HG03039 (cell line): ENCODE results near the gene CACFD1.

Source experiments
- ATAC-seq: cut with Tn5 transposase; IDR thresholded peaks from one replicate; pipeline ENCODE4 v1.9.1; 2021; ENCODE audit warnings: mild to moderate bottlenecking, moderate library complexity; ENCODE audit not compliant: unreplicated experiment

CACFD1 gene

DNA sequence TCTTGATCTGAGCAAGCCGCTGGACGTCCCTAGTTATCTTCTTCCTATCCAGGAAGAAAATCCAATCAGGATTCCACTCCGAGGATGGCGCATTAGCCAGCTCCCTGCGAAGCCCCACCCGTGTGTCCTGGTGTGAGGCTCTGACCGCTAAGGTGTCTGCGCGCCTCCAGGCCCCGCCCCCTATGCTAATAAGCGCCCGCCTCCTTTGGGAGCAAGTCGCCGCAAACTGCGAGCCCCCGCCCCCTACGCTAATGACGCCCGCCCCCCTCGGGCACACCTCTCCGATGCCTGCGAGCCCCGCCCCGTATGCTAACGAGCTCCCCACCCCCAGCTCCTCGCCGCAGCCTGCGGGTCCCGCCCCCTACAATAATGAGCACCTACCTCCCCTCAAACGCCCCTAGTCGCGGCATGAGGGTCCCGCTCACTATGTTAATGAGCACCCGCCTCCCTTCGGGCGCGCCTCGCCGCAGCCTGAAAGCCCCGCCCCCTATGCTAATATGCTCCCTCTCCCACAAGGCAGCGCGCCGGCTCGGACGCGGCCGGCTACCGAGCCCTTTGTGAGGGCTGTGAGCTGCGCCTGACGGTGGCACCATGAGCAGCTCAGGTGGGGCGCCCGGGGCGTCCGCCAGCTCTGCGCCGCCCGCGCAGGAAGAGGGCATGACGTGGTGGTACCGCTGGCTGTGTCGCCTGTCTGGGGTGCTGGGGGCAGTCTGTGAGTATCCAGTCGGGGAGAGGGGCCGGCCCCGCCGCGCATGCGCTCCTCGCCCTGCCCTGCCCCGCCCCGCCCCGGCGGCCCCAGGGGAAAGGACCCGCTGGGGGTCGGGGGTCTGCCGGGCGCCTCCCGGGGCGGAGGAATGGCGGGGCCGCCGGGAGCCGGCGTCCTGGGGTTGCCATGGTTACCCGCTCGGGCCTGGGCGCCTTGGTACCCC is at the start of gene CACFD1:
Gene CACFD1 (plus strand): TSS at position 503 of the 929 bp plus-strand sequence. CDS start 89 bp downstream, at position 592.
- peak; percentile 61 for ATAC-seq

DNA sequence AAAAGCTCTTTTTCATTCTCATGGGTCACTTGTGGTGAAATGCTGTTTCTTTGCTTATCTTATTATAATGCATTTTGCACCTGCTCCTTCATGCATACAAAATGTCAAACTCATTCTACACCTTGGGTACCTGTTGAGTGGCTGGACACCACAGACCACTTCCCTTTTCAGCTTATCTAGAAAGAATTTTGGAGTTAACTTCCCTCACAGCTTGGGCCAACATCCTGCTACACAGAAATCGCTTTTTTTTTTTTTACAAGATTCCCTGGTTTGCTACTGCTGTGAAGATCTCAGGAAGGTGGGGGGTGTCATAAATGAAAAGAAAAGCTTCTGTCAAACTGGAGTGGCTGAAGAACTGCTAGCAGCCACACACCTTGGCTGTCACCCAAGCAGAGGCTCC is 44.6 kb upstream of the CACFD1 start:
- no peak for ATAC-seq

DNA sequence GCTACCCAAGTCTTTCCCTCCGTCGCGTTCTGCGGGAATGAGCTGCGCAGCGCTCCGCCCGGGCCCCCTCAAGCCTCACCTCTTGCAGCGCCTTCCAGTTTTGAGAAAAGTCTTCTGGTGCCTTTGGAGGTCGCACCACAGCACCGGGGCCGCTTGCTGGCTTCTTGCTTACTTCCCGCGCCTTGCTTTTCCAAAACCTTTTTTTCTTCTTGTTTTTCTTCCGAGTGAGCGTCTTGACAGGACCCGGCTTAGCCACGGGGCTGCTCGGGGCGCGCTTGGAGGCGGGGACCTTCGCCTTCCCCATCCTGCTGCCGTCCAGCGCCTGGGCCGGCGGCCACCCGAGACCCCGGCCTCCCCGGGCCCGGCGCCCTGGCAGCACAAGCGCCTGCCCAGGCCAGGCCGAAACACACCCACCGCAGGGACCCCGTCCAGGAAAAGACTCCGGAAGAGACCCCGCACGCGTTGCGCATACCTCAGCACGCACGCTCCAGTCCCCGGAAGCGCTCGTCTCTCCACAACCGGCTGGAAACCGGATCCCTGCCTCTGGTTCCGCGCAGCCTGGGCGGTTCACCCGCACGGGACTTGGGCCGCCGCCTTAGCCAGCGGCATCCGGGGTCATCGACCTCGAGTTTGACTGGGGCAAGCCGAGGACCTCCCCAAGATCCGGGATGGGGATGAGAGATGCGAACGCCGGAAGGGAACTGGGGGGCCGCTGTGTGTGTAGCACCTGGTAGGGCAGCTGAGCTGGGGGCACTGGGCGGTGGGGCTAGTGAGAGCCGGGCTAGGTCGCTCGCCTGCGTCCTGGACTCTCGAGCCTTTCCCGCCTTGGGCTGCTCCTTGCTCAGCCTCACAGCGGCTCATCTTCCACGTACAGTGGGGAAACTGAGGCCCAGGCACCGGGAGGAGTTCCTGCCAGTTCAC is 42.0 kb upstream of the CACFD1 start, which contains the start of gene REXO4:
Gene REXO4 (minus strand): TSS at position 470 of the 921 bp plus-strand sequence. CDS start 166 bp downstream, at position 304.
- peak; percentile 56 for ATAC-seq

DNA sequence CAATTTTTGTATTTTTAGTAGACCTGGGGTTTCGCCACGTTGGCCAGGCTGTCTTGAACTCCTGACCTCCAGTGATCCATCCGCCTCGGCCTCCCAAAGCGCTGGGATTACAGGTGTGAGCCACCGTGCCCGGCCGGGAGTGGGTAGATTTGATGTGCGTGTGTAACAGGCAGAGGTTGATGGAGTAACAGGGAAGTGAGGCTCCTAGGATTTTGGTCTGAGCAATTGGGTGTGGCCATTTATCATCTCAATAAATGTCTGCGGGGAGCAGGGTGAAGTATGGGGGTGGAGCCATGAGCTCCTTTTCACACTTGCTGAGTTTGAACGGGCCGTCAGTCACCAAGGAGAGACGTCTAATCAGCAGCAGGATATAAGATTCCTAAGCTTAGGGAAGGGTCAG is 40.8 kb upstream of the CACFD1 start:
- no peak for ATAC-seq

DNA sequence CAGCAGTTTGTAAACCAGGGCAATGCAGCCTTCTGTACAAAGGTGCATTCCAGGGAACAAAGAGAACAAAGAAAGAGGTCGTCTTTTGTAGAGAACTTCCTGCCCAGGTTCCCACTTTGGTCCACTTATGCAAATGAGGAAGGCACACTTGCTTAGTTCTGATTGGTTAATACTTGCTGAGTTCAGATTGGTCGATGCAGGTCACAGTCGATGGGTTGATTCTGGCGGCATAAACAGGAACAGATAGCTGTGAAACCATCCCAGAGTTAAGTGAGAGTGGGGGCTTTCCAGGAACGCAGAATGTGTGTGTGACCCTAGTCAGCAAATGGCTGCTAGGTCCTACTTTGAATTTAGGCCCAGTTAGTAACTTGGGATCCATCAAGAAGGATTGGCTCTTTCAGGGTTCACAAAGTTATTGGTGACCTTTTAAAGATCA is 39.4 kb upstream of the CACFD1 start:
- ATAC-seq = no peak

DNA sequence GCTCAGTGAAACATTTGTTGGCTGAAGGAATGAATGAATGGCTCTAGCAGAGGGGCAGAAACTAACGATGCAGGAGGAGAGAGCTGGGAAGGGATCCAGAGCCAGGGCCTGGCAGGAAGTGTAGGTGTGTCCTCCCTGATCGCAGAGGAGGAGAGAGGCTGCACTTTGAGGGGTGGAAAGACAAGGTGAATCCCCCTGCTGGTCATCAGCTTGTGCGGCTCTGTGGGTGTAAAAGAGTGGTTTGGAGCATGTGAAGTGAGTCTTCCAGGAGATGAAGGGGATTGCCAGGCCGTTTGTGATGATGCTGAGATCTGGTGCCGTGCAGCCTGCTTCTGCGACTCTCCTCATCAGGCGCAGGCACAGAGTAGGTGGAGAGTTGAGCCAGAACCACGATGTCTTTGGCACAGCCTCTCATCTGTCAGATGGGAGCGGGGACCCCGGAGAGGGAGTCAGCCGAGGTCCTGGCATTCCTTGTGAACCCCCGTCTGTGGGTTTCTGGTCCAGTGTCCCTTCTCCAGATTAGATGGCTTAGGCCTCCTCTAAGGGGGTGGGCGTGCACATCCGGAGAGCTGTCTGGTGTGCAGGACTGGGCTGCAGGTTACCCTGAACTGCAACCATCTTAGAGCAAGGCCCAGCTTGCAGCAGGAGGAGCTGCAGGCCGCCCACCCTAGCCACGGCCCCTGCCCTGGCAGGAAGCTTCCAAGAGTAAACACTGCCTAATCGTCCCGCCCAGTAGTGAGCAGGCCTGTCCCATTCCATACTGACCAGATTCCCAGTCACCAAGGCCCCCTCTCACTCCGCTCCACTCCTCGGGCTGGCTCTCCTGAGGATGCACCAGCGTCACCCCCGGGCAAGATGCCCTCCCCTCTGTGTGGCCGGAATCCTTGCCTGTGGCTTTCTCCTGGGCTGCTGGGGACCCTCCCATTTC is 37.9 kb upstream of the CACFD1 start, which contains the start of gene ADAMTS13:
Gene ADAMTS13 (plus strand): TSS at position 753 of the 928 bp plus-strand sequence. CDS start 77 bp downstream, at position 830.
- ATAC-seq = no peak

DNA sequence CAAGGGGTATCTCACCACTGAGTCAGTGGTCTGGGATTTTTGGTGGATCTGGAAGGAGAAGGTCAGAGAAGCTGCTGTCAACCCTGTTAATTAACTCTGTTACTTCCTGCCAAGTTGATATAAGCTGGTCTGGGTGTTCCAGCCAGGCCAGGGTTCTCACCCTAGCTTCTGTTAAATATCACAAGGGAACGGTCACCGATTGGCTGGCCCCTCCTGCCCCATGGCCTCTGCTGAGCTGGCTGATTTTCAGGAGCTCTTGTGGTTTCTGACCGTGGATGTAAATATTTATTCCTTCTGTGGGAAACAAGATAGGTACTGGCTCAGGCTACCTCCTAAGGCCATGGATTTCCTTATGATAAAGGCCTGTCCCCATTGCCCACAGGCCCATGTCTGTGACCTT is 36.6 kb upstream of the CACFD1 start:
- ATAC-seq = no peak

DNA sequence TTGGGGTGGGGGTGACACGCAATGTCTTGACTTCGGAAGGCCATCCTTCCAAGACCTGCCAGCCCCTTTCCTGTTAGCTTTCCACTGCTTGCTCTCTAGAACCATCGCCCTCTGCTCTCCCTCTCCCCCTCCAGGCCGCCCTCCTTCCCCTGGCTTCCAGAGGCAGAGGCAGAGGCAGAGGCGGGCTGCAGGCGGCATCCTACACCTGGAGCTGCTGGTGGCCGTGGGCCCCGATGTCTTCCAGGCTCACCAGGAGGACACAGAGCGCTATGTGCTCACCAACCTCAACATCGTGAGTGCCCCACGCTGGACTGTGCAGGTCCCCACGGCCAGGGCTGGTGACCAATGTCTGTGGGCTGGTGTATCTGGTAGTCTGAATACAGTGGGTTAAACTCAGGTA is 35.6 kb upstream of the CACFD1 start:
- ATAC-seq = no peak

- no peak for ATAC-seq
Measured at GRCh38 chr9:133425049-133425632, 34.6 kb upstream of the CACFD1 start.

DNA sequence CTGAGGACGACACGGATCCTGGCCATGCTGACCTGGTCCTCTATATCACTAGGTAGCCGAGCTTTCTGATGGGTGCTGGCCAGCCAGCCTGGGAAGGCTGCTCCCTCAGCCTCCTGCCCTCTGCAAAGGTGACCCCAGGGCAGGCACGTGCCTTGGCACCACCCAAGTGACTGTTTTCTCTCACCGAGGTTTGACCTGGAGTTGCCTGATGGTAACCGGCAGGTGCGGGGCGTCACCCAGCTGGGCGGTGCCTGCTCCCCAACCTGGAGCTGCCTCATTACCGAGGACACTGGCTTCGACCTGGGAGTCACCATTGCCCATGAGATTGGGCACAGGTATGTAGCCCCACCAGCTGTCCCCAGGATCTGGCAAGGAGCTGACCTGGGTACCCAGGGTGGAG is 33.8 kb upstream of the CACFD1 start:
- ATAC-seq = no peak

- ATAC-seq = no peak
Measured at GRCh38 chr9:133427658-133428348, 32.0 kb upstream of the CACFD1 start.

DNA sequence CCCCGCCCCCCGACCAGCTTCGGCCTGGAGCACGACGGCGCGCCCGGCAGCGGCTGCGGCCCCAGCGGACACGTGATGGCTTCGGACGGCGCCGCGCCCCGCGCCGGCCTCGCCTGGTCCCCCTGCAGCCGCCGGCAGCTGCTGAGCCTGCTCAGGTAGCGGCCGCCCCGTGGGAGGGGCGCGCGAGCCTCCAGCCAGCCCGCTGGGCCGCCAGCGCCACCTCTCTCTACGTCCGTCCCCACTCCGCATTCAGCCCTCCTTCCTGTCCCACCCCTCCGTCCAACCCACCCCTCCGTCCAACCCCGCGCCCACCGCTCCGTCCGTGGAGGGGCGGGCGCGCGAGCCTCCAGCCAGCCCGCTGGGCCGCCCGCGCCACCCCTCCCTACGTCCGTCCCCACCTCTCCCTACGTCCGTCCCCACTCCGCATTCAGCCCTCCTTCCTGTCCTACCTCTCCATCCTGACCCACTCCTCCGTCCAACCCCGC is 31.1 kb upstream of the CACFD1 start:
- ATAC-seq = no peak

GRCh38 chr9:133429214-133429613 is 30.6 kb upstream of the CACFD1 start:
- ATAC-seq = no peak

DNA sequence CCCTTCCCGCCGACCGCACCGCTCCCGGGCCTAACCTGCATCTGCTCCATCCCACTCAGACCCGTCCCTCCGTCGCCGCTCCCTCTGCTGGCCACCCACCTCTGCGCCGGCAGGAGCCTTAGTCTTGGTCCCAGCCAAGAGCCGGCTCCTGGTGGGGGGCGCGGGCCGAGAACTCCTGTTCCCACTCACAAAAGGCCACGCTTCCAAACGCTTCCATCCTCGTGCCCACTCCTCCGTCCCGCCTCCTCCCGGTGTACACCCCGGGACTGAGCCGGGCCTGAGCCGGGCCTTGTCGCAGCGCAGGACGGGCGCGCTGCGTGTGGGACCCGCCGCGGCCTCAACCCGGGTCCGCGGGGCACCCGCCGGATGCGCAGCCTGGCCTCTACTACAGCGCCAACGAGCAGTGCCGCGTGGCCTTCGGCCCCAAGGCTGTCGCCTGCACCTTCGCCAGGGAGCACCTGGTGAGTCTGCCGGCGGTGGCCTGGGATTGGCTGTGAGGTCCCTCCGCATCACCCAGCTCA is 30.1 kb upstream of the CACFD1 start:
- ATAC-seq = no peak

DNA sequence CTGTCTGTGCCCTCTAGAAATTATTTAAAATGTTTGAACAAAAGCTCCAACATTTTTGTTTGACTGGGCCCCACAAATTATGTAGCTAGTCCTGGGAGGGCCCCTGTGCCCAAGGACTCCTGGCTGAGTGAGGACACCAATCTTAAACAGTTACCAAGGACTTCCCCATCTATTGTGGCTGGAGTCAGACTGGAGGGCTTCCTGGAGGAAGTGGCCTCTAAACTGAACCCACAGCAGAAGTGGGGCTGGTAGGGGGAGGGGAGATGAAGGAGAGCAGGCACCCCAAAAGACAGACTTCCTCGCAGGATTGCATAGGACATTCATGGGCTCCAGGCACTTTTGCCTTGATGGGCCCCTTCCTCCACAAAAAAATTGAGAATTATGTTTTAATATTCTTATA is 29.5 kb upstream of the CACFD1 start:
- ATAC-seq = no peak

DNA sequence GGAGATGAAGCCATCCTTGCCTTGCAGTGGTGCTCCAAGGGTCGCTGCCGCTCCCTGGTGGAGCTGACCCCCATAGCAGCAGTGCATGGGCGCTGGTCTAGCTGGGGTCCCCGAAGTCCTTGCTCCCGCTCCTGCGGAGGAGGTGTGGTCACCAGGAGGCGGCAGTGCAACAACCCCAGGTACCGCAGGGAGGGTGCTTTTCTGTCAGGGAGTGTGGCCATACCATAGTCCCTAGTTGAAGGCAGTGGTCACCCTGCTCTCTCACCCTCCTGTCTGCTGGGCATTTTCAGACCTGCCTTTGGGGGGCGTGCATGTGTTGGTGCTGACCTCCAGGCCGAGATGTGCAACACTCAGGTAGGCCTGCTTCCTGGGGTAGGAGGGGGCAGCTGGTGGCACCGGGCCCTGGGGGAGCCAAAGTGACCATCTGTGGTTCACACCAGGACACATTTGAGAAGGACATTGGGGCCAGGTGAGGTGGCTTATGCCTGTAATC is 26.4 kb upstream of the CACFD1 start:
- no peak for ATAC-seq

DNA sequence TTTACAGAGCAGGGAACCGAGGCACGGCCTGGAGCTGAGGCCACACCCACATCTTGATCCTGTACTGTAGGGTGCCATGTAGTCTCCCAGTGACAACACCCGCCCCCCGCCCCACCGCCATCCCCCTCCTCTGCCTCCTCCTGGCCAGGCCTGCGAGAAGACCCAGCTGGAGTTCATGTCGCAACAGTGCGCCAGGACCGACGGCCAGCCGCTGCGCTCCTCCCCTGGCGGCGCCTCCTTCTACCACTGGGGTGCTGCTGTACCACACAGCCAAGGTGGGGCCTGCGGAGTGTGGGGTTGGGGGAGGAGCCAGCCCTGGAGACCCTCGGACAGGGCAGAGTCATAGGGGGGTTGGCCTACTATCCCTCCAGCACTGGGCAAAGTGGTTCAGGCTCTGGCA is 23.1 kb upstream of the CACFD1 start:
- ATAC-seq = no peak

- no peak for ATAC-seq
Measured at GRCh38 chr9:133437753-133438531, 21.8 kb upstream of the CACFD1 start.
